DMS79 treated with DMSO at 0.1 percent for 48 hours (cell line): ENCODE measurements around the gene APIP.

ENCODE experiments used
- DNase-seq: peaks from one replicate; lab custom pipeline; 2025; lab: John Stamatoyannopoulos, UW

The APIP gene

DNA sequence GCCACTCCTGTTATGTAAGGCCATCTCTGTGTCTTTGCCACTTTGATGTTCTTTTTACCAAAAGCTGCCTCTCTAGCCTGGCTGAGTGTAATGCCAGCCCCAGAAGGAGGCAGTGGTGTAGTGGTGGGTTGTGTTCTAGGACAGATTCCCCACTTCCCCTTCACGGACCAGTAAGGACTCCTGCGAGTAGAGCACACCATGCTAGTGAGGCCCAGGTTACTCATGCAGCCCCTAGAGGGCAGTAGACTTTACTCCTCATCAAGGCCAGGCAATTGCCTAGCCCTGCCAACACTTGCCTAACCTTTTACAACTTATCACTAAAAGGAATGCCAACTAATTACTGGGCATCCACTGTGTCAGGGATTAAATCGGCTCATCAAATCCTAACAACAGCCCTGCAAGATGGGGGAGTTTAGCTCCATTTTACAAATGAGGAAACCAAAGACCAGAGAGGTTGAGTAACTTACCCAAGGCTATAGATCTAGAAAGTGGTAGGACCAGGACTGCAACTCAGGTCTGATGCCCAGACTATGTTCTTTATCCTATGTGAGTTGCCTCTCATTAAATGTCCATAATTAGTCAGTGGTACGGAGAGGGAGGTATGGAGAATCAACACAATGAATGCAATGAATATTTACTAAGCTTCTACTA, 75.3 kb downstream of the APIP start:
- DNase-seq, result no peak

DNA sequence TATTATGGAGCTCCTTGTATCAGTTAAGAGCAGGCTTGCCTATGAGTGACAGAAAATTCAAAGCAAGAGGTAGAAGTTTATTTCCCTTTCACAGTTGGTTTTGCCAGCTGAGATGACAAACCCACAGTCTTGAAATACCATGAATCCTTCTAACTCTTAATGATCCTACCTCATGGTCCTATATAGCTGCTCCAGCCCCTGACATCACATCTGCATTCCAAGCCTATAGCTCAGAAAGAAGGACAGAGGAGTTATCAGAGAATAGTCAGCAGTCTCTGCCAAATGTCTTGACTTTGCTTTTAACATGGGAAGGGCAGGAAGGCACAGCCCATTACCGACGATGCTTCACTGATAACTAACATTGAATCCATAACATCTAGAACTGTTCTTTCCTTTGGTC, 76.2 kb downstream of the APIP start:
- no peak for DNase-seq

DNA sequence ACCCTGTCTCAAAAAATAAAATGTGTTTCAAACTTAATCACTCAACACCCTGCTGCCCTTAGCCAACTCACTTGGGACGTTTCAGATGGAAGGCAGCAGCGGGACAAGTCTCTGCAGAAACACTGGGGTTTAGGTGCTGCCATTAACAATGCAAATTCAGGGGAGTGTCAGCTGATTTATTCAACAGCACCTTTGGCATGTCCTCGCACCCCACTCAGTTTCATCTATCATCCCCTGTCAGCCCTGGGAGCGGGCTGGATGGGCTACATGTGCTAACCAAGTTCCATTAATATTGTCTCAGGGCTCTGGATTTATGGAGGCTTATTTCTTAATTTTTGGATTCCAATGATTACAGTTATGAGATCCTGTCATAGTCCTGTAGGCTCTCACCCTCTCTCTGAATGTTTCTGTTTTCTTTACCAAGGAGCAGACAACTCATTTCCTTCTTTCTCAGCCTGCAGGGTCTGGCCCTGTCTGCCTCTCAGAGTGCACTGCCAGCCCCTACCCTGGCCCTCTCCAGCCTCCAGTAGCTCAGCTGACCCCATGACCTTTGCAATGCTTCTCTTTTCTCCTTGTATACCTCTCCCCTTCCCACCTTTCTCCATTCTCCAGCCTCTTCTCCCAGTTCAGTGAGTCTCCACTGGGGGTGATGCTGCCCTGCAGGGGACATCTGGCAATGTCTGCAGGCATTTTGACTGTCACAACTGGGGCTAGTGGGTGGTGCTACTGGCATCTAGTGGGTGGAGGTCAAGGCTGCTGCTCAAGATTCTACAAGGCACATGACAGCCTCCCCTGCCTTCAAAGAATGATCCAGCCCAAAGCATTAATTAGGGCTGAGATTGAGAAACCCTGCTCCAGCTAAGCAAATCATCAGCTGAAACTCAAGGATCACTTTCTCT, 79.0 kb downstream of the APIP start:
- DNase-seq, result no peak

DNA sequence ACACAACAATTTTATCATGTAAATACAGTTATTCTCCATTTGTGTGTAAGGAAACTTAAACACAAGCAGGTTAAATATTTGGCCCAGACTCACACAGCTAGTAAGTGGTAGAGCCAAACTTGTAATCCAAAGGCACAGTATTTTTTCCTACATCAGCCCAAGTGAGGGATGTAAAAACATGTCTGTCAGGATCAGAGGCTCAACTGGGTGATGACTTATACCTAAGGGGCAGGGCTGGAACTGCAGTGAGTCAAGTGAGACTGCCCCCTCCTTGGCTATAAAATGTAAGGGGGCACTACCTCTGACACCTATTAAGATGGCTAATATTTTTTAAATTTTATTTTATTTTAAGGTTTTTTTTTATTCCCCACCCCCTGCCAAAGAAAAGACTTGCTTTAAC, 82.6 kb downstream of the APIP start:
- no peak for DNase-seq
